GM23338 (cell line): ENCODE data around the gene MAP4K4. TPM values are rescaled to one million over a fixed set of nuclear protein-coding genes. Genes with fewer than 3 reads are reported as not detected.

ENCODE experiments used
- ATAC-seq: fragments of 200-7000 bp; cut with Tn5 transposase; 3 replicates; pipeline ENCODE4 v1.9.1; 2020
- DNase-seq: peaks from one replicate; pipeline ENCODE4 v3.0.0-alpha.2; 2015; ENCODE audit warnings: low spot score
- H2AFZ ChIP-seq: fragments of 200-600 bp; sonication (generic); 2 replicates; pipeline ENCODE4 v1.8.0; 2016; ENCODE audit warnings: antibody characterized with exemption, mild to moderate bottlenecking, moderate library complexity
- H3F3A ChIP-seq: fragments of 200-600 bp; sonication (generic); replicated peaks from 2 replicates; pipeline ENCODE4 v1.8.0; 2017; ENCODE audit warnings: antibody characterized with exemption, mixed run types, low read depth
- H3K27ac ChIP-seq: fragments of 200-600 bp; sonication (generic); 2 replicates; pipeline ENCODE4 v1.6.1; 2016; ENCODE audit warnings: low read depth
- H3K27me3 ChIP-seq: fragments of 200-600 bp; sonication (generic); 2 replicates; pipeline ENCODE4 v1.8.0; 2016; ENCODE audit warnings: mild to moderate bottlenecking, mixed run types, moderate library complexity; ENCODE audit not compliant: insufficient read depth
- H3K36me3 ChIP-seq: fragments of 200-600 bp; sonication (generic); 2 replicates; pipeline ENCODE4 v1.8.0; 2016; ENCODE audit warnings: mild to moderate bottlenecking; ENCODE audit not compliant: insufficient read depth
- H3K4me1 ChIP-seq: fragments of 200-600 bp; sonication (generic); 2 replicates; pipeline ENCODE4 v1.8.0; 2016; ENCODE audit warnings: mild to moderate bottlenecking, moderate library complexity; ENCODE audit not compliant: insufficient read depth
- H3K4me2 ChIP-seq: fragments of 200-600 bp; sonication (generic); 2 replicates; pipeline ENCODE4 v1.7.1; 2017; ENCODE audit warnings: mixed run types
- H3K4me3 ChIP-seq: fragments of 200-600 bp; sonication (generic); 2 replicates; pipeline ENCODE4 v1.6.1; 2016; ENCODE audit warnings: mixed run types
- H3K79me2 ChIP-seq: fragments of 200-600 bp; sonication (generic); replicated peaks from 2 replicates; pipeline ENCODE4 v1.8.0; 2017; ENCODE audit warnings: mild to moderate bottlenecking; ENCODE audit not compliant: insufficient read depth
- H3K9me2 ChIP-seq: fragments of 200-600 bp; sonication (generic); 2 replicates; pipeline ENCODE4 v1.8.0; 2017; ENCODE audit not compliant: insufficient read depth
- H4K20me1 ChIP-seq: fragments of 200-600 bp; sonication (generic); replicated peaks from 2 replicates; pipeline ENCODE4 v1.8.0; 2017; ENCODE audit warnings: mild to moderate bottlenecking; ENCODE audit not compliant: insufficient read depth
- H3K27ac Mint-ChIP-seq: 2 replicates; pipeline ENCODE4 v1.8.0; 2020; ENCODE audit warnings: inconsistent platforms, mild to moderate bottlenecking, moderate library complexity, mixed read lengths
- H3K27me3 Mint-ChIP-seq: 3 replicates; pipeline ENCODE4 v1.8.0; 2022; ENCODE audit warnings: low read depth, mild to moderate bottlenecking, moderate library complexity, mixed read lengths, inconsistent platforms; ENCODE audit not compliant: insufficient read depth, poor library complexity
- H3K36me3 Mint-ChIP-seq: 3 replicates; pipeline ENCODE4 v1.8.0; 2021; ENCODE audit warnings: low read depth, mild to moderate bottlenecking, inconsistent platforms, moderate library complexity, mixed read lengths
- H3K4me1 Mint-ChIP-seq: 3 replicates; pipeline ENCODE4 v1.8.0; 2020; ENCODE audit warnings: mild to moderate bottlenecking, inconsistent platforms, mixed read lengths
- H3K4me3 Mint-ChIP-seq: 3 replicates; pipeline ENCODE4 v1.8.0; 2021; ENCODE audit warnings: moderate library complexity, mild to moderate bottlenecking, inconsistent platforms, mixed read lengths
- H3K9me3 Mint-ChIP-seq: 3 replicates; pipeline ENCODE4 v1.8.0; 2020; ENCODE audit warnings: moderate library complexity, mild to moderate bottlenecking, inconsistent platforms, mixed read lengths
- CREB1 ChIP-seq: fragments of 250-450 bp; sonication (Bioruptor Pico); IDR thresholded peaks from 2 replicates; pipeline ENCODE4 v1.5.0; 2020; ENCODE audit warnings: low read depth, mild to moderate bottlenecking, moderate library complexity
- EZH2 ChIP-seq: fragments of 200-600 bp; sonication (generic); IDR thresholded peaks from one replicate; pipeline ENCODE4 v1.8.0; 2017; ENCODE audit warnings: antibody characterized with exemption, mild to moderate bottlenecking, low read depth; ENCODE audit not compliant: unreplicated experiment
- EZH2phosphoT487 ChIP-seq: fragments of 200-600 bp; sonication (generic); IDR thresholded peaks from one replicate; pipeline ENCODE4 v1.8.1; 2018; ENCODE audit warnings: antibody characterized with exemption; ENCODE audit not compliant: unreplicated experiment
- JUNB ChIP-seq: IDR thresholded peaks from one replicate; pipeline ENCODE4 v1.6.1; 2016; ENCODE audit warnings: antibody characterized with exemption; ENCODE audit not compliant: unreplicated experiment
- NANOG ChIP-seq: IDR thresholded peaks from 2 replicates; pipeline ENCODE4 v1.6.1; 2016; ENCODE audit warnings: antibody characterized with exemption, borderline replicate concordance
- POLR2AphosphoS5 ChIP-seq: IDR thresholded peaks from 2 replicates; pipeline ENCODE4 v1.6.1; 2016; ENCODE audit warnings: antibody characterized with exemption, low read depth
- STAT1 ChIP-seq: IDR thresholded peaks from one replicate; pipeline ENCODE4 v1.6.1; 2016; ENCODE audit warnings: antibody characterized with exemption; ENCODE audit not compliant: unreplicated experiment
- ZNF331 ChIP-seq: fragments of 250-450 bp; sonication (Bioruptor Pico); IDR thresholded peaks from 2 replicates; pipeline ENCODE4 v1.5.0; 2020; ENCODE audit warnings: low read depth, mild to moderate bottlenecking, moderate library complexity
- polyA plus RNA-seq: library from polyadenylated mRNA; unstranded; fragments of >200 nt; fragmentation: Nextera tagmentation; extraction: Ambion mirVana; gene quantifications from 2 replicates; pipeline ENCODE4 v1.2.1, GENCODE V29; 2016
- total RNA-seq: library from RNA; depleted of rRNA; stranded (reverse); fragments of >200 nt; shearing (Covaris generic); gene quantifications from 2 replicates; pipeline ENCODE4 v1.2.3, GENCODE V29; 2014
- TF ChIP-seq, protein P1 (sequence below): IDR thresholded peaks from one replicate; pipeline ENCODE4 v1.6.1; 2018; ENCODE audit warnings: antibody characterized with exemption; ENCODE audit not compliant: unreplicated experiment
- TF ChIP-seq, protein P2 (sequence below): fragments of 250-450 bp; sonication (Bioruptor Pico); IDR thresholded peaks from 2 replicates; pipeline ENCODE4 v1.5.0; 2020; ENCODE audit warnings: mild to moderate bottlenecking, moderate library complexity
- TF ChIP-seq, protein P3 (sequence below), 2 experiments: fragments of 200-600 bp in 1 of 2; sonication (generic) in 1 of 2; conservative IDR thresholded peaks; 2 replicates each; pipeline versions ENCODE4 v1.5.1 to v1.6.1; 2016 to 2017; ENCODE audit warnings: antibody characterized with exemption in 2 of 2, low read depth in 2 of 2, mild to moderate bottlenecking in 2 of 2, moderate library complexity in 1 of 2

Gene MAP4K4
- total and polyA plus RNA-seq, 2 experiments from 2014 or later: 34.6 to 99.2 TPM

DNA sequence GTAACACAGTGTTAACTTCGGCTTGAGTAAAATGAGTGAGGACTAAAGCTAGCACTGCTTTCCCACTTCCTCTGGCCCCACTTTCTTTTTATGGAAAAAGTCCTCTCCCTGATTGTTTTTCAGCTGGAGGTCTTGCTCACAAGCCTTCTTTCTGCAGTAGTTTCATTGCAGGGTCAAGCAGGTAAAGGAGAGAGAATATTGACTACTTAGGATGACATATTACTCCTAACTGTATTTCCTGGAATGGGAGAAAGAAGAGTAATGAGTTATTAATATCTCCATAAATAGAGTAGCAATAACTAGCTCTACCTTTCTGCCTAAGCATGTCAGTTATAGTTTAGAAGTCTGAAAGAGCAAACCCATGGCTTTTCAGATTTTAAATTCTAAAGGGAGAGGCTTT is 45.0 kb downstream of the MAP4K4 start:
- ATAC-seq (no peak), DNase-seq (no peak)
- Mint-ChIP-seq H3K27me3 (peaks cover 5% of the 10 kb centered on the region), H3K4me1 (peaks cover 85% of the 10 kb centered on the region), H3K9me3 (no peaks in the 10 kb centered on the region), H3K27ac (peak overlapping the region; percentile 96), H3K4me3 (peak overlapping the region; percentile 31; the same call in 2 of the 3 replicates), H3K36me3 (no peaks in the 10 kb centered on the region)
- H3K4me2 ChIP-seq: peak overlapping the region; percentile 69
- 0 out of 2 replicates have a peak overlapping the region, but pooled peaks have one; percentile 4 for H3K4me3 ChIP-seq
- peaks cover 96% of the 10 kb centered on the region for H3K79me2 ChIP-seq
- H3F3A ChIP-seq: peaks cover 6% of the 10 kb centered on the region
- TF ChIP-seq CREB1 (CRISPR knock-in tag): no peak
- TF ChIP-seq POLR2AphosphoS5: no peak
- no peak overlapping the region for H2AFZ ChIP-seq
- H3K9me2 ChIP-seq: no peaks in the 10 kb centered on the region
- H3K36me3 ChIP-seq: no peaks in the 10 kb centered on the region
- peaks cover 25% of the 10 kb centered on the region; the same call in 1 of the 2 replicates for H4K20me1 ChIP-seq
- peaks cover 84% of the 10 kb centered on the region for H3K4me1 ChIP-seq
- H3K27me3 ChIP-seq: no peaks in the 10 kb centered on the region
- H3K27ac ChIP-seq: peak overlapping the region; percentile 94

DNA sequence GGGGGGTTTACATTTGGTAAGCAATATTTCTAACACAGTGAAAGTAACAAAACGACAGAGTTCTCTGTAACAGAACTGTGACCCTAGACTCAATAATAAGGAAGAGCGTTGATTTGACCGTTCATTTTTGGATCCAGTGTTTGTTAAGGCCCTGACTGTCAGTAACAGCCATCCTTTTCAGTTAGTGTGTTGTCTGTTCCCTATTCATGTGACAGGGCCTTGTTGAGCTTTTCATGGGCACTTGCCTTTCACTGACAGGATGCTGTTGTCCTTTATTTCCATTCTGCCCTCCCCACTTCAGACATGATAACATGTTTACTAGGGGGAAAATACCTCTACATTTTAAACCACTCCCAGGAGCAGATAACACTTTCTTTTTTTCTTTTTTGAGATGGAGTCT is 45.8 kb downstream of the MAP4K4 start:
- Histone ChIP-seq H2AFZ (no peak overlapping the region), H3K79me2 (peaks cover 96% of the 10 kb centered on the region), H3K9me2 (no peaks in the 10 kb centered on the region), H3K27ac (no peak overlapping the region), H3K4me1 (peaks cover 83% of the 10 kb centered on the region), H3K4me3 (no peak overlapping the region), H4K20me1 (peaks cover 24% of the 10 kb centered on the region; the same call in 1 of the 2 replicates), H3K36me3 (no peaks in the 10 kb centered on the region), H3K27me3 (no peaks in the 10 kb centered on the region), H3K4me2 (no peak overlapping the region), H3F3A (peaks cover 6% of the 10 kb centered on the region)
- Mint-ChIP-seq H3K4me3 (no peak overlapping the region; the same call in 2 of the 3 replicates), H3K36me3 (peaks cover 1% of the 10 kb centered on the region), H3K27ac (peak overlapping the region; percentile 13; the same call in 1 of the 2 replicates), H3K27me3 (peaks cover 5% of the 10 kb centered on the region), H3K9me3 (no peaks in the 10 kb centered on the region), H3K4me1 (peaks cover 78% of the 10 kb centered on the region)
- no peak for DNase-seq
- ATAC-seq: no peak
- TF ChIP-seq, protein P1, sequence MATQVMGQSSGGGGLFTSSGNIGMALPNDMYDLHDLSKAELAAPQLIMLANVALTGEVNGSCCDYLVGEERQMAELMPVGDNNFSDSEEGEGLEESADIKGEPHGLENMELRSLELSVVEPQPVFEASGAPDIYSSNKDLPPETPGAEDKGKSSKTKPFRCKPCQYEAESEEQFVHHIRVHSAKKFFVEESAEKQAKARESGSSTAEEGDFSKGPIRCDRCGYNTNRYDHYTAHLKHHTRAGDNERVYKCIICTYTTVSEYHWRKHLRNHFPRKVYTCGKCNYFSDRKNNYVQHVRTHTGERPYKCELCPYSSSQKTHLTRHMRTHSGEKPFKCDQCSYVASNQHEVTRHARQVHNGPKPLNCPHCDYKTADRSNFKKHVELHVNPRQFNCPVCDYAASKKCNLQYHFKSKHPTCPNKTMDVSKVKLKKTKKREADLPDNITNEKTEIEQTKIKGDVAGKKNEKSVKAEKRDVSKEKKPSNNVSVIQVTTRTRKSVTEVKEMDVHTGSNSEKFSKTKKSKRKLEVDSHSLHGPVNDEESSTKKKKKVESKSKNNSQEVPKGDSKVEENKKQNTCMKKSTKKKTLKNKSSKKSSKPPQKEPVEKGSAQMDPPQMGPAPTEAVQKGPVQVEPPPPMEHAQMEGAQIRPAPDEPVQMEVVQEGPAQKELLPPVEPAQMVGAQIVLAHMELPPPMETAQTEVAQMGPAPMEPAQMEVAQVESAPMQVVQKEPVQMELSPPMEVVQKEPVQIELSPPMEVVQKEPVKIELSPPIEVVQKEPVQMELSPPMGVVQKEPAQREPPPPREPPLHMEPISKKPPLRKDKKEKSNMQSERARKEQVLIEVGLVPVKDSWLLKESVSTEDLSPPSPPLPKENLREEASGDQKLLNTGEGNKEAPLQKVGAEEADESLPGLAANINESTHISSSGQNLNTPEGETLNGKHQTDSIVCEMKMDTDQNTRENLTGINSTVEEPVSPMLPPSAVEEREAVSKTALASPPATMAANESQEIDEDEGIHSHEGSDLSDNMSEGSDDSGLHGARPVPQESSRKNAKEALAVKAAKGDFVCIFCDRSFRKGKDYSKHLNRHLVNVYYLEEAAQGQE: no peak
- TF ChIP-seq CREB1 (CRISPR knock-in tag) (no peak), STAT1 (no peak), ZNF331 (CRISPR knock-in tag) (no peak), EZH2phosphoT487 (no peak), POLR2AphosphoS5 (no peak), EZH2 (no peak), JUNB (no peak), NANOG (no peak)
- TF ChIP-seq, protein P2, sequence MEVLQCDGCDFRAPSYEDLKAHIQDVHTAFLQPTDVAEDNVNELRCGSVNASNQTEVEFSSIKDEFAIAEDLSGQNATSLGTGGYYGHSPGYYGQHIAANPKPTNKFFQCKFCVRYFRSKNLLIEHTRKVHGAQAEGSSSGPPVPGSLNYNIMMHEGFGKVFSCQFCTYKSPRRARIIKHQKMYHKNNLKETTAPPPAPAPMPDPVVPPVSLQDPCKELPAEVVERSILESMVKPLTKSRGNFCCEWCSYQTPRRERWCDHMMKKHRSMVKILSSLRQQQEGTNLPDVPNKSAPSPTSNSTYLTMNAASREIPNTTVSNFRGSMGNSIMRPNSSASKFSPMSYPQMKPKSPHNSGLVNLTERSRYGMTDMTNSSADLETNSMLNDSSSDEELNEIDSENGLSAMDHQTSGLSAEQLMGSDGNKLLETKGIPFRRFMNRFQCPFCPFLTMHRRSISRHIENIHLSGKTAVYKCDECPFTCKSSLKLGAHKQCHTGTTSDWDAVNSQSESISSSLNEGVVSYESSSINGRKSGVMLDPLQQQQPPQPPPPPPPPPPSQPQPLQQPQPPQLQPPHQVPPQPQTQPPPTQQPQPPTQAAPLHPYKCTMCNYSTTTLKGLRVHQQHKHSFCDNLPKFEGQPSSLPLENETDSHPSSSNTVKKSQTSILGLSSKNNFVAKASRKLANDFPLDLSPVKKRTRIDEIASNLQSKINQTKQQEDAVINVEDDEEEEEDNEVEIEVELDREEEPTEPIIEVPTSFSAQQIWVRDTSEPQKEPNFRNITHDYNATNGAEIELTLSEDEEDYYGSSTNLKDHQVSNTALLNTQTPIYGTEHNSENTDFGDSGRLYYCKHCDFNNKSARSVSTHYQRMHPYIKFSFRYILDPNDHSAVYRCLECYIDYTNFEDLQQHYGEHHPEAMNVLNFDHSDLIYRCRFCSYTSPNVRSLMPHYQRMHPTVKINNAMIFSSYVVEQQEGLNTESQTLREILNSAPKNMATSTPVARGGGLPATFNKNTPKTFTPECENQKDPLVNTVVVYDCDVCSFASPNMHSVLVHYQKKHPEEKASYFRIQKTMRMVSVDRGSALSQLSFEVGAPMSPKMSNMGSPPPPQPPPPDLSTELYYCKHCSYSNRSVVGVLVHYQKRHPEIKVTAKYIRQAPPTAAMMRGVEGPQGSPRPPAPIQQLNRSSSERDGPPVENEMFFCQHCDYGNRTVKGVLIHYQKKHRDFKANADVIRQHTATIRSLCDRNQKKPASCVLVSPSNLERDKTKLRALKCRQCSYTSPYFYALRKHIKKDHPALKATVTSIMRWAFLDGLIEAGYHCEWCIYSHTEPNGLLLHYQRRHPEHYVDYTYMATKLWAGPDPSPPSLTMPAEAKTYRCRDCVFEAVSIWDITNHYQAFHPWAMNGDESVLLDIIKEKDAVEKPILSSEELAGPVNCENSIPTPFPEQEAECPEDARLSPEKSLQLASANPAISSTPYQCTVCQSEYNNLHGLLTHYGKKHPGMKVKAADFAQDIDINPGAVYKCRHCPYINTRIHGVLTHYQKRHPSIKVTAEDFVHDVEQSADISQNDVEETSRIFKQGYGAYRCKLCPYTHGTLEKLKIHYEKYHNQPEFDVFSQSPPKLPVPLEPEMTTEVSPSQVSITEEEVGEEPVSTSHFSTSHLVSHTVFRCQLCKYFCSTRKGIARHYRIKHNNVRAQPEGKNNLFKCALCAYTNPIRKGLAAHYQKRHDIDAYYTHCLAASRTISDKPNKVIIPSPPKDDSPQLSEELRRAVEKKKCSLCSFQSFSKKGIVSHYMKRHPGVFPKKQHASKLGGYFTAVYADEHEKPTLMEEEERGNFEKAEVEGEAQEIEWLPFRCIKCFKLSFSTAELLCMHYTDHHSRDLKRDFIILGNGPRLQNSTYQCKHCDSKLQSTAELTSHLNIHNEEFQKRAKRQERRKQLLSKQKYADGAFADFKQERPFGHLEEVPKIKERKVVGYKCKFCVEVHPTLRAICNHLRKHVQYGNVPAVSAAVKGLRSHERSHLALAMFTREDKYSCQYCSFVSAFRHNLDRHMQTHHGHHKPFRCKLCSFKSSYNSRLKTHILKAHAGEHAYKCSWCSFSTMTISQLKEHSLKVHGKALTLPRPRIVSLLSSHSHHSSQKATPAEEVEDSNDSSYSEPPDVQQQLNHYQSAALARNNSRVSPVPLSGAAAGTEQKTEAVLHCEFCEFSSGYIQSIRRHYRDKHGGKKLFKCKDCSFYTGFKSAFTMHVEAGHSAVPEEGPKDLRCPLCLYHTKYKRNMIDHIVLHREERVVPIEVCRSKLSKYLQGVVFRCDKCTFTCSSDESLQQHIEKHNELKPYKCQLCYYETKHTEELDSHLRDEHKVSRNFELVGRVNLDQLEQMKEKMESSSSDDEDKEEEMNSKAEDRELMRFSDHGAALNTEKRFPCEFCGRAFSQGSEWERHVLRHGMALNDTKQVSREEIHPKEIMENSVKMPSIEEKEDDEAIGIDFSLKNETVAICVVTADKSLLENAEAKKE (CRISPR knock-in tag): no peak
- TF ChIP-seq, protein P3, sequence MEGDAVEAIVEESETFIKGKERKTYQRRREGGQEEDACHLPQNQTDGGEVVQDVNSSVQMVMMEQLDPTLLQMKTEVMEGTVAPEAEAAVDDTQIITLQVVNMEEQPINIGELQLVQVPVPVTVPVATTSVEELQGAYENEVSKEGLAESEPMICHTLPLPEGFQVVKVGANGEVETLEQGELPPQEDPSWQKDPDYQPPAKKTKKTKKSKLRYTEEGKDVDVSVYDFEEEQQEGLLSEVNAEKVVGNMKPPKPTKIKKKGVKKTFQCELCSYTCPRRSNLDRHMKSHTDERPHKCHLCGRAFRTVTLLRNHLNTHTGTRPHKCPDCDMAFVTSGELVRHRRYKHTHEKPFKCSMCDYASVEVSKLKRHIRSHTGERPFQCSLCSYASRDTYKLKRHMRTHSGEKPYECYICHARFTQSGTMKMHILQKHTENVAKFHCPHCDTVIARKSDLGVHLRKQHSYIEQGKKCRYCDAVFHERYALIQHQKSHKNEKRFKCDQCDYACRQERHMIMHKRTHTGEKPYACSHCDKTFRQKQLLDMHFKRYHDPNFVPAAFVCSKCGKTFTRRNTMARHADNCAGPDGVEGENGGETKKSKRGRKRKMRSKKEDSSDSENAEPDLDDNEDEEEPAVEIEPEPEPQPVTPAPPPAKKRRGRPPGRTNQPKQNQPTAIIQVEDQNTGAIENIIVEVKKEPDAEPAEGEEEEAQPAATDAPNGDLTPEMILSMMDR (conservative IDR thresholded peaks at IDR 0.05; ENCODE audit: low read depth in 2 of 2): no peak
